Epithelial cell of esophagus (primary cell): Measurements from ENCODE around the gene MAPK7.

Source experiments
- DNase-seq: peaks from one replicate; pipeline ENCODE4 v3.0.0; 2010; ENCODE audit warnings: low read depth
- H3K4me3 ChIP-seq: 2 replicates; pipeline ENCODE4 v1.5.1; 2011; ENCODE audit warnings: mild to moderate bottlenecking, low read length, control low read depth
- CTCF ChIP-seq: IDR thresholded peaks from 2 replicates; pipeline ENCODE4 v1.5.1; 2011; ENCODE audit warnings: low read depth, mild to moderate bottlenecking, low read length, control low read depth, inconsistent platforms; ENCODE audit not compliant: insufficient read depth; ENCODE audit errors: missing control alignments

The MAPK7 gene

GRCh38 chr17:19363460-19364035 is 14.8 kb upstream of the MAPK7 start:
- no peak for TF ChIP-seq CTCF
- H3K4me3 ChIP-seq = no peak overlapping the region
- no peak for DNase-seq

GRCh38 chr17:19364699-19365498 is 13.4 kb upstream of the MAPK7 start:
- TF ChIP-seq CTCF = no peak
- DNase-seq = peak; percentile 50
- H3K4me3 ChIP-seq = no peak overlapping the region

- TF ChIP-seq CTCF = no peak
- no peak overlapping the region for H3K4me3 ChIP-seq
- DNase-seq = no peak
Measured at GRCh38 chr17:19365499-19365817, 12.8 kb upstream of the MAPK7 start.

- TF ChIP-seq CTCF = no peak
- DNase-seq = no peak
- H3K4me3 ChIP-seq = no peak overlapping the region
Measured at GRCh38 chr17:19365833-19366636, 12.3 kb upstream of the MAPK7 start.

GRCh38 chr17:19366637-19366972 is 11.7 kb upstream of the MAPK7 start:
- no peak for TF ChIP-seq CTCF
- H3K4me3 ChIP-seq = no peak overlapping the region
- DNase-seq = no peak

- TF ChIP-seq CTCF = no peak
- no peak for DNase-seq
Measured at GRCh38 chr17:19368229-19368628, 10.1 kb upstream of the MAPK7 start.

More at GRCh38 chr17:19368229-19368628, 10.1 kb upstream of the MAPK7 start:
- no peak overlapping the region for H3K4me3 ChIP-seq
